Measurements from ENCODE around the gene COPA.

Gene COPA

DNA sequence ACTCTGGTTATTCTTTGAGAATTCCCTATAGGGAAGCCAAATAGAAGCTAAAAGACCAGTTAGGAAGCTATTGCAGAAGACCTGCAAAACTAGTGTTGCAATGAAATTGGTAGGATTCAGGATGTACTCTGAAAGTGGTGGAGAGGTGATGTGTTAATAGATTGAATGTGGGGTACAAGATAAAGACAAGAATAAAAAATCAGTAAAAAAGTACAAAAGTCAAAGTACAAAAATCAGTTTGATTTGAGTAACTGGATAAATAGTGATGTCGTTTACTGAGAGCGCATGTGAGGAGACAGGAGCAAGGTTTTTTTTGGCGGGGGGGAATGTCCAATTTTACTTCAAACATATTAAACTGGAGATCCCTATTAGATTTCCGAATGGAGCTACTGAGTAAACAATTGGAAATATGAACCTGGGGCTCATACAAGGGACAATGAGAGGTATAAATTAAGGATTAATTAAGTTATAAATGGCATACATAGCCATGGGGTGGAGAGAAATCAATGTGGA, 78.2 kb downstream of the COPA start:
- DNase-seq, result no peak

GRCh38 chr1:160261893-160262794, 80.9 kb downstream of the COPA start, which contains the start of gene DCAF8:
Gene DCAF8, minus strand, starts transcription at chr1:160262549. Its CDS starts 18,541 bp downstream, at chr1:160244008.
- DNase-seq, result peak; percentile 99

DNA sequence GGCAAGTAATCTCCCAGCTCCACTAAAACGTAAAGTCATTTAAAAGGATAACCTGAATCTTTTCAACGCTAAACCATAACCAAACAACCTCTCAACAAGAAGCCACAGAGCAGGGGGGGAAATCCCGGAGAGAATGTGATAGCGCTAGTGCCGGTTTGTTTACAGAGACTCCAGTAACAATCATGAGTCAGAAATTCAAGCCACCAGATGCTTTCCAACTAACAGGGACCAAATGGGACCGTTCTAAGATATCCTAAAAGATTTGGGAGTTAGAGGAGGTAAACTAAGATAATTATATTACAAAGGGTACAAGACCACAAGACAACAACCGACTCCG, 81.5 kb downstream of the COPA start:
- peak; percentile 79 for DNase-seq

DNA sequence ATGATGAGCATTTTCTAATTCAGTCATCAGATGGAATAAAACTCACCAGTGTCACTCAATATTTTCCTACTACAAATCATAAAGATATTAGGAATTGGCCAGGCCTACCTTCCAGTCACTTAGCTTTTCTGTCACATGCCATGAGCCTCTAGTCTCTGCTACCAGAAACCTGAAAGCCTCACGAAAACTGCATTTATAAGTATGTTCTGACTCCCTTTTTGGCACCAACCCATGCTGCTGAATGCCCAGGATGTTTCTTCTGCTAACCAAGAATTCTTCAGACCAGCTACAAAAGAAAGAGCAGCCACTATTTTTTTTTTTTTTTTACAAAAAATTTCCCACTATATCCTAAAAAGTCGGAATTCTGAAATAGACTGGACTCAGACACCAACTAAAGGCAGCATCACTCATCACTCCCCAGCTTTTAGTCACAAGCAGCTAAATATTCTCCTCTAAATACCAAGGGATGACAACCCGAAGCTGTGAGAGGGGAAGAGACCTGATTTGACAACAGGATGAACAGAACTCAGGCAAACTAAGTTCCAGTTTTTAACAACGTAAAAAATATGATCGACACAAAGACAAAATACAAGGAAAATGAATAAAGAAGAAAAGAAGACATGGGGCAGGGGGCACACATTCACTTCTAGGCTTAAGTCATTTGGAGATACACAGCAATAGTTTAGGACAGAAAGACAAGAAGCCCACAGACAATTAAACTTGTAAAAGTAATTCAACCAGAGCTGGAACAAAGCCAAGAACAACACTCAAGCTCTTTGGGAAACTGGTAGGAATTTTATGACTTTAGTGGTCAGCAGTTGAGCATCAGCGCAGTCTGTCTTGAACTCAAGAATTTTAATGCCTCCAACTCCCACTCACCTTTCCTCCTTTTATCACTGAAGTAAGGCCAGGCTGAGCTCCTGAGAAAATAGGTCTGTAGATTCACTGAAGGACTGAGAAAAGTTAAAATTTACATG, 82.4 kb downstream of the COPA start:
- peak; percentile 51 for DNase-seq

DNA sequence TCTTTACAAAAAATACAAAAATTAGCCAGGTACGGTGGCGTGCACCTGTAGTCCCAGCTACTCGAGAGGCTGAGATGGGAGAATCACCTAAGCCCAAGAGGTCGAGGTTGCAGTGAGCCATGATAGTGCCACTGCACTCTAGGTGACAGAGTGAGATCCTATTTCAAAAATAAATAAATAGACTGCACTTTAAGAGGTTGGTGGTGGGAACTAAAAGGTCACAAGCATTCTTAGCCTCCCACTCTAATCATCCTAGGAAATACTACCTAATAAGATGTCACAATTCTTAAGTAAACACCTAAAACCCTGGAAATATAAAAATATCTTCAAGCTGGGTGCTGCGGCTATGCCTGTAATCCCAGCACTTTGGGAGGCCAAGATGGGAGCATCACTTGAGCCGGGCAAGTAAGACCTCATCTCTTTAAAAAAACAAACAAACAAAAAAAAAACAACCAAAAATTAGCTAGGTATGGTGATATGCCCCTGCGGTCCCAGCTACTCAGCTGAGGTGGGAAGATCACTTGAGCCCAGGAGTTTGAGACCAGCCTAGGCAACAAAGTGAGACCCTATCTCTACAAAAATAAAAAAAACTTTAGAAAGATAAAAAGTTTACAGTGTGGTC, 84.8 kb downstream of the COPA start:
- no peak for DNase-seq

DNA sequence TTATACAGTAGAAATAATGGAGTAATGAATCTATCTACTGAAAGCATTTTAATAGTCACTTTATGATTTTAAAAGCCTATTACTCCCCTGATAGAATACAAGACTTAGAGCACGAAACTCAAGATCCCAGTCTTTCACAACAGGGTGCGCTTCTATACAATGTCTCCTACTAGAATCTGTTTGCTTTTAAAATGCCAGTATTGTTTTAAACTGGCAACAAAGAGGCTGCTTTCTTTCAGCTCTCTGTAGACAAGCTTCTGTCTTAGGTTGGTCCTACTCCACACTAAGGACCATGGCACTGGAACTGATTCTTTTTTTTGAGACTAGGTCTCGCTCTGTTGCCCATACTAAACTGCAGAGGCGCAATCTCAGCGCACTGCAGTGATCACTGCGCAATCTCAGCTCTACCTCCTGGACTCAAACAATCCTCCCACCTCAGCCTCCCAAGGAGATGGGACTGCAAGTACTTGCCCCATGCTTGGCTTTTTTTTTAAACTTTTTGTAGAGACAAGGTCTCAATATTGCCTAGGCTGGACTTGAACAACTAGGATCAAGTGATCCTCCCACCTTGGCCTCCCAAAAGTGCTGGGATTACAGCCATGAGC, 85.5 kb downstream of the COPA start:
- DNase-seq, result no peak

DNA sequence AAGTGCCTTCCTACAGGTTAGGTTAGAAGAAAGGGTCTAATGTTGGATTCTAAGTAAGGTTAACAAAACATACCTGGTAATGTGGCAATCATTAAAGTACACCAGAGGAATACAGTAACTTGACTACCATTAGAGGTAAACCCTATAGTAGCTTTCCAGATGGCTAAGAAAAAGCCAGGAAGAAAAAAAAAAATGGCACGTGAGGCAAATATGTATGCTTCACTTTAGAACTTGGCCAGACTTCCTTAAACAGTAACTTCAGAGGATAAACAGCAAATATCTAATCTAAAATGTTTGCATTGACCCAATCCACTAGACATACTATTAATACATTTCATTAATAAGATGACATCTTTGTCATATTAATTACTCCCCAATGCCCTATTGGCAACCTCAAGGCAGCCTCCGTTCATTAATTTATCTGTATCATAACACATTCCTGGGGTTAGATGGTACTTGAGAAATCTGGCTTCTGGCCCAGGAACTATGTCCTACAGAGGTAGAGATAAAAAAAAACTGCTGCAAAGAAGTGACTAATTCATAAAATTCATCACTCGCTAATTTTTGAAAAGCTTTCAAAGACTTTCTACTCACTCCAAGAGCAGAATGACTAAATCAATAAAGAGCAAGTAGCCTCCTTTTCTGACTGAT, 86.5 kb downstream of the COPA start:
- DNase-seq, result no peak

DNA sequence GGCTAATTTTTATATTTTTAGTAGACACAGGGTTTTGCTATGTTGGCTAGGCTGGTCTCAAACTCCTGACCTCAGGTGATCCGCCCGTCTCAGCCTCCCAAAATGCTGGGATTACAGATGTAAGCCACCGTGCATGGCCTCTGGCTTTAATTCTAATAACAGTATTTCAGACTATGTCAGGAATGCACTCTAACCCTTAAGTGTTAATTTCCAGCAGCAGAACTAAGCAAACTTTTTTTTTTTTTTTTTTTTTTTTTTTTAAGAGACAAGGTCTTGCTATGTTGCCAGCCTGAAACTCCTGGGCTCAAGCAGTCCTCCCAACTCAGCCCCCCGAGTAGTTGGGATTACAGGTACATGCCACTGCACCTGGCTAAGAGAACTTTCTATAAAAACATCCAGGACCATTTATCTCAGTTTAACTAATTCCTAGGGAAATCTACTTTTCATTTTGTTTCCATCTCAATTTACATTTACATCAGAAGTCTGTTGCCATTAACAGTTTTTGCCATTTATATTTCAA, 87.2 kb downstream of the COPA start:
- DNase-seq, result no peak

DNA sequence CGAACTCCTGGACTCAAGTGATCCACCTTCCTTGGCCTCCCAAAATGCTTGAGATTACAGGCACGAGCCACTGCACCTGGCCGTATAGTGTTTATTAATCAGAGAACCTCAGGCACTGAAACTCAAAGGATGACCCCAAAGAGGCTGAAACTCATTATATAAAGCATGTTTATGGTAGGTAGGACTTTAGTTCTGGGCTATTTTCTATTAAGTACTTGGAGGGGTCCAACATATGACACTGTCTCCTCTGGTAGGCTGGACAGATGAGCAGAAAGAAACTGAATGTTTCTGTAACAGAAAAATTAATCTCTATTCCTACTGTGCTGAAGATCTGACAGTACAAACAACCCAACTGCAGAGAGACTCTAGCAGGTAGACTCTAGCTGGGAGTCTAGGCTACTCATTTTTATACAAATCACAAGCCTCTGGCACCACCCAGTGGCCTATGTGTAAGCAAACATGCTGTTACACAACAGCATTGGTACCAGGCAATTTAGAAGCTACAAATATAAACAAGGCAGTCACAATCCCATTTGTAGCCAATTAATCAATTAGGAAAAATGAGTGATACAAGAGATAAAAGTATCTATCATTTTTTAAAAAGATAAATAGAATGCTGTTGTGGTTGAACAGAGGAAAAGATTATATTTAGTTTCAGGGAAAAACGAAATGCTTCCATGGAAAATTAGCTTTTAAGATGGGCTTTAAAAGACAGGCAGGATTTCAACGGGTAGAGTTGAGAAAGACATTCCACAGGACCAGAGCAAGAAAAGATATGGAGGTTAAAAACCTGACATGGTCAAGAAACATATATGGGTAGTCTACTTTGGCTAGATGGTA, 91.1 kb downstream of the COPA start:
- DNase-seq, result peak; percentile 87

DNA sequence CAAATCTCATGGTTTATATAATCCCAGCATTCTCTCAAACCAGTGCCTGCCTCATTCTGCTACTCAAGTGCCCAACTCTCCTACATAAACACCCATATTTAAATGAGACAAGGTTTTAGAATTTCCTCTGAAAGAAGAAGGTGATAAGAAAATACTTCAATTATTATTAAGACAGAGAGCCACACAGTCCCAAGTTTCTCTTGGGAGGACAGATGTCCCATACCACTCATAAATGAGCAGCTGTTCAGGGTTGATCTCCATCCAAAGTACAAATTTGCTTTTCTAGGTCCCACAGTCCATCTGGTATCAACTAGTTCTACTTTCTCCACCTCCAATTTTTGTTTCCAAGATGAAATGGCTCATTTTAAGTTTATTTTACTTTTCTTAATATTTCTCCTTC, 92.0 kb downstream of the COPA start:
- no peak for DNase-seq

- DNase-seq, result no peak
Measured at GRCh38 chr1:160247053-160247452, 96.0 kb downstream of the COPA start.

DNA sequence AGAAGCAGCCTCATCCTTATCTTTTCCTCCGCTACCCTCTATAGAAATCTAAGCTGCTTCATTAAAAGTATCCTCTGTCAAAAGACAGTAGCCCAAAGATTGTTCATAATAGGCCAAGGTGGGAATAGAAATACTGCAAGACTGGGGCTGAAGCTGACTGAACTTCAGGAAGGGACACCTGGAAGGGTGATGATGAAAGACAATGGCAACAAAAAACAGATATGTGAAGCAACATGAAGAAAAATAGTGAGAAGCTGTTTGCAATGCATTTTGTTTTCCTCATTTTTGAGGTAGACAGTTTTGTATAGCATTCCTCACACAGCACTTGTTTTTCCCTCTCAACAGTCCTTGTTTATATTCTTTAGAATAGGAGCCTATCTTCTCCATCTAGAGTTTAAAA, 97.6 kb downstream of the COPA start:
- no peak for DNase-seq

DNA sequence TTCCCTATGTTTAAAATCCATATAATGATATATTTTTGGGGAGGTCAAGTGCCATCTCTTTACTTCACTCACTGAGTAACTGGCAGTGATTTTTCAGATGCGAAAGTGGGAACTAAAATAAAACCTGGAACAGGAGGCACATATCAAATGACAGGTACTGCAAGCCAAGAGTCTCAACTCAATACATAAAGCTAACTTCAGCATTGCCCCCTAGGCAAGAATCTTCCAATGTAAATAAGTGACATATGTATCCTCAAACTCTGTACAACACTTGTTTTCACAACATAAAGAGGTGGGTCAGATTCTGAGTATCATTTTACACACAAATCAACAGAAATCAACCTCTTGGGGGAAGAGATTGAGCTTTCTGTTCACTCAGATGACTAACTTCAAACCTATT, 98.8 kb downstream of the COPA start:
- no peak for DNase-seq

- no peak for DNase-seq
Measured at GRCh38 chr1:160243767-160244166, 99.3 kb downstream of the COPA start.

DNA sequence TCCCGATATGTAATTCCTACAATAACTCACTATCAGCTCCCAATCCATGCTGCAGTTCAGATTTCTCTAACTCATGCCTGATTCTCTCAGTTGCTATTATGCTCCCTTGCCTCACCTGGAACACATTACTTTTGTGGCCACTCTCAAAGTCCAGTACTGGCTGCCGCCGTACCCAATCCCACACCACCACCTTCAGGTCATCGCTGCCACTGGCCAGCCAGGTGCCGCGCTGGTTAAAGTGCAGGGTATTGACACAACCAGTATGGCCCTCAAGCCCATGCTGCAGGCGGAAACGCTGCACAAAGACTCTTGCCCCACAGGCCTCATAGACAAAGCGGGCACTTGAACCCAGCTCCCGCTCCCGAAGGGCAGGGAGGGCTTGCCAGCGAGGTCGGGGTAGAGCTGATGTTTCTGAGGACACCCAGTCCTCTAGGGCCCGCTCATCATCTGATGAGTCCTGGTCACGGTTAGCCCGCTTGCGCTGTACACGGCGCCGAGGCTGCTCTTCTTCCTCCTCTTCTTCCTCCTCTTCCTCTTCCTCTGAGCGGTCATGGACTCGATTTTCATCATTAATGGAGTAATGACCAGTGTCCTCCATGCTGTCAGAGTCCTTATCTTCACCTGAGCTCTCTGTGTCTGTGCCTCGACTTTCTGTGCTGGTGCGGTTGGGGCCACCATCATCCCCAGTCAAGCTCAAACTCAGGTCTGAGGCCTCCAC, 103.3 kb downstream of the COPA start:
- DNase-seq, result no peak
